ENCODE measurements around the gene CCDC85C.

DNA sequence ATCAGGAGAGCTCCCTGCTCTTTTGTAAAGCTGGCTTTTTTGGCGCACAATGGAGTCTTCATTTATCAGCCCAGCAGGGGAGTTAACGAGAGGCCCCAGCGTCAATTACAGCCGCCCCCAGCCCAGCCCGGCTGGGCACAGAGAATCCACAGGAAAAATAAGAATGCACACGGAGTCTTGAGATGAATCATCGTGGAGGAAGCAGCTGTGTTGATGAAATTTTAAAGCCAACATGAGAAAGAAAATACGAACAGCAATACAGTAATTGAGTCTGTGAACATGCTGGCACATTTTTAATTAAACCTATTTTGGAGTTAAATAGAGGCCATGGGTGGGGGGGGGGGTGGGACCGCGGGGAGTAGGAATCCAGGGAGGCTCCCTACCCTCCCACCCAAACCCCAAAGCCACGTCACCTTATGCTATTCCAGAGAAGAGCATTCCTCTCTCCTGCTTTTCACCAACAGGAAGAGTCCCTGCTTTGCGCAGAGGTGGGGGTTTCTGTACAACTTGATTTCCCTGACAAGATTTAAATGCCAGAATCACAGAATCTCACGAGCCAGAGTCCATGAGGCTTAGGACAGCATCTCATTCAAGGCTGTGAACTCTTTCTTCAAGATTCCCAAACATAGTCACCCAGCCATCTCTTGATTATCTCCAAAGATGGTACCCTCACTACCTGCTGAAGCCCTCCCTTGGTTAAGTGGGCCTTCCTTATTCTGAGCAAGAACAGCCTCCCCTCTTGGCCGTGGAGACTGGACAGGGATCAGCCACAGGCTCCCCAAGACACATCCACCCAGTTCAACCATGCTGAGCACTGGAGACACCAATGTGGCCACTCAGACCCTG is 72.5 kb downstream of the CCDC85C start:
- TF ChIP-seq, protein P1, sequence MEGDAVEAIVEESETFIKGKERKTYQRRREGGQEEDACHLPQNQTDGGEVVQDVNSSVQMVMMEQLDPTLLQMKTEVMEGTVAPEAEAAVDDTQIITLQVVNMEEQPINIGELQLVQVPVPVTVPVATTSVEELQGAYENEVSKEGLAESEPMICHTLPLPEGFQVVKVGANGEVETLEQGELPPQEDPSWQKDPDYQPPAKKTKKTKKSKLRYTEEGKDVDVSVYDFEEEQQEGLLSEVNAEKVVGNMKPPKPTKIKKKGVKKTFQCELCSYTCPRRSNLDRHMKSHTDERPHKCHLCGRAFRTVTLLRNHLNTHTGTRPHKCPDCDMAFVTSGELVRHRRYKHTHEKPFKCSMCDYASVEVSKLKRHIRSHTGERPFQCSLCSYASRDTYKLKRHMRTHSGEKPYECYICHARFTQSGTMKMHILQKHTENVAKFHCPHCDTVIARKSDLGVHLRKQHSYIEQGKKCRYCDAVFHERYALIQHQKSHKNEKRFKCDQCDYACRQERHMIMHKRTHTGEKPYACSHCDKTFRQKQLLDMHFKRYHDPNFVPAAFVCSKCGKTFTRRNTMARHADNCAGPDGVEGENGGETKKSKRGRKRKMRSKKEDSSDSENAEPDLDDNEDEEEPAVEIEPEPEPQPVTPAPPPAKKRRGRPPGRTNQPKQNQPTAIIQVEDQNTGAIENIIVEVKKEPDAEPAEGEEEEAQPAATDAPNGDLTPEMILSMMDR (IDR thresholded peaks at IDR 0.05), result no peak
- TF ChIP-seq EP300 (IDR thresholded peaks at IDR 0.05) (no peak), POLR2A (IDR thresholded peaks at IDR 0.05) (no peak)

Data from ovary (tissue), 3 donors.